Stomach (tissue), 19 donors: ENCODE data around the gene TTC39B. TPM values are rescaled to one million over a fixed set of nuclear protein-coding genes. Genes with fewer than 3 reads are reported as not detected.

Experiments
- DNase-seq, 2 donors: peaks; one replicate each; pipeline versions ENCODE4 v3.0.0 to v3.0.0-alpha.2; 2013 to 2019
- H3K27ac ChIP-seq, 5 donors: fragments of 200-600 bp in 4 of 5; sonication (generic) in 4 of 5; one replicate each; pipeline ENCODE4 v1.5.1; 2013 to 2019; ENCODE audit warnings: mild to moderate bottlenecking in 1 of 5, moderate library complexity in 1 of 5
- H3K27me3 ChIP-seq, 3 donors: fragments of 200-600 bp; sonication (generic); one replicate each; pipeline ENCODE4 v1.5.1; 2017 to 2019; ENCODE audit warnings: mixed run types in 1 of 3
- H3K36me3 ChIP-seq, 4 donors: fragments of 200-600 bp; sonication (generic); 1 replicate in 3 of 4; 2 replicates in 1 of 4; pipeline ENCODE4 v1.5.1; 2016 to 2019
- H3K4me1 ChIP-seq, 4 donors: fragments of 200-600 bp; sonication (generic); one replicate each; pipeline ENCODE4 v1.5.1; 2016 to 2019
- H3K4me3 ChIP-seq, 4 donors: fragments of 200-600 bp; sonication (generic) in 3 of 4; one replicate each; pipeline ENCODE4 v1.5.1; 2016 to 2019; ENCODE audit warnings: mild to moderate bottlenecking in 1 of 4
- H3K9me3 ChIP-seq, 4 donors: fragments of 200-600 bp; sonication (generic); one replicate each; pipeline ENCODE4 v1.5.1; 2016 to 2019
- CTCF ChIP-seq, 7 experiments: fragments of 450-650 bp in 4 of 7; fragments of 200-600 bp in 3 of 7; sonication (generic) in 3 of 7; IDR thresholded peaks; one replicate each; pipeline ENCODE4 v1.5.1; 2016 to 2019; ENCODE audit warnings: antibody characterized with exemption in 7 of 7, control low read depth in 2 of 7, mild to moderate bottlenecking in 1 of 7
- EP300 ChIP-seq: sonication (generic); formaldehyde crosslinking; IDR thresholded peaks from one replicate; pipeline ENCODE4 v1.6.1; 2017; ENCODE audit warnings: antibody characterized with exemption
- POLR2A ChIP-seq, 4 donors: fragments of 450-650 bp; IDR thresholded peaks; one replicate each; pipeline ENCODE4 v1.6.1; 2016; ENCODE audit warnings: antibody characterized with exemption in 4 of 4, control low read depth in 2 of 4, mild to moderate bottlenecking in 1 of 4, moderate library complexity in 1 of 4
- POLR2AphosphoS5 ChIP-seq, 3 donors: sonication (generic); formaldehyde crosslinking; IDR thresholded peaks; one replicate each; pipeline ENCODE4 v1.6.1; 2016; ENCODE audit warnings: antibody characterized with exemption in 3 of 3
- WGBS, 5 donors: extraction: QIAGEN DNeasy Blood & Tissue Kit in 3 of 5; methylation state at CpG; one replicate each; pipeline versions ENCODE4 v1.1.5 to v1.1.7; 2013 to 2018; 5-methylcytosine and 5-hydroxymethylcytosine counted together
- intact Hi-C: fragments of 100-400 bp; cut with DNase I; formaldehyde crosslinking; loops from one replicate; pipeline ENCODE4 v1.15.1; 2023; ENCODE audit warnings: low total_unique reads
- long read RNA-seq, 10 donors: transcript quantifications; one replicate each; lab custom pipeline, GENCODE V29; 2026
- polyA plus RNA-seq, 3 donors: library from polyadenylated mRNA; stranded (reverse); fragments of 200-250 nt; gene quantifications; one replicate each; pipeline ENCODE4 v1.2.3, GENCODE V29; 2013
- total RNA-seq, 5 donors: library from RNA; depleted of rRNA; stranded (reverse); fragments of >200 nt; gene quantifications; one replicate each; pipeline versions ENCODE4 v1.1.0 to v1.2.3, GENCODE V29; 2014 to 2016
- donor health status: healthy with polysubstance abuse.
- donor health status: Bipolar disorder and iron deficiency.
- donor health status: healthy.

The TTC39B gene
- 10 to 100 TPM in 3 of 5 donors, 1 to 10 TPM in 2; 4.7 to 35.4 (median 14.2) TPM for total RNA-seq
- polyA plus RNA-seq, result 1 to 10 TPM; 2.0 to 4.7 (median 3.5) TPM
- long read RNA-seq, donor 1, result 0 reads
- long read RNA-seq, donor 2, full-length matches to known transcripts, result 2 of 2 reads
- long read RNA-seq, donor 2, partial matches to known transcripts, result 0 of 2 reads
- long read RNA-seq, donor 2, other reads (novel, unspliced or antisense), result 0 of 2 reads
- long read RNA-seq, donor 3, partial matches to known transcripts, result 0 of 1 reads
- long read RNA-seq, donor 3, other reads (novel, unspliced or antisense), result 0 of 1 reads
- long read RNA-seq, donor 4, result 0 reads
- long read RNA-seq, donor 5, full-length matches to known transcripts, result 2 of 2 reads
- long read RNA-seq, donor 5, partial matches to known transcripts, result 0 of 2 reads
- long read RNA-seq, donor 5, other reads (novel, unspliced or antisense), result 0 of 2 reads
- long read RNA-seq, donor 6, full-length matches to known transcripts, result 2 of 42 reads
- long read RNA-seq, donor 6, partial matches to known transcripts, result 40 of 42 reads
- long read RNA-seq, donor 6, other reads (novel, unspliced or antisense), result 0 of 42 reads
- long read RNA-seq, donor 7, full-length matches to known transcripts, result 1 of 1 reads
- long read RNA-seq, donor 7, partial matches to known transcripts, result 0 of 1 reads
- long read RNA-seq, donor 7, other reads (novel, unspliced or antisense), result 0 of 1 reads
- long read RNA-seq, donor 8, full-length matches to known transcripts, result 2 of 2 reads
- long read RNA-seq, donor 8, partial matches to known transcripts, result 0 of 2 reads
- long read RNA-seq, donor 8, other reads (novel, unspliced or antisense), result 0 of 2 reads
- long read RNA-seq, donor 9, result 0 reads
- long read RNA-seq, donor 10, result 0 reads

- Histone ChIP-seq H3K36me3 (no peaks in the 10 kb centered on the region), H3K4me3 (peak within 1 kb of the TSS; percentile 84 to 95 (median 92)), H3K27ac (peak within 1 kb of the TSS; percentile 91 to 97 (median 93)), H3K4me1 (peaks cover 10 to 36% (median 21%) of the 10 kb centered on the region in 4 donors), H3K27me3 (no peaks in the 10 kb centered on the region), H3K9me3 (no peaks in the 10 kb centered on the region)
- intact Hi-C loops, result loop anchor here (10.0 kb wide), 1 partner anchor 118 kb away; the partner anchor contains the start of gene SNAPC3
- TF ChIP-seq POLR2AphosphoS5 (IDR thresholded peaks at IDR 0.05) (peak; percentile 27 to 89 (median 86)), CTCF (IDR thresholded peaks at IDR 0.05) (peak in 1 of 7 experiments; percentile 17), EP300 (no peak), POLR2A (IDR thresholded peaks at IDR 0.05) (peak in 1 of 4 donors; percentile 77)
- peak; percentile 96 to 98 for DNase-seq
- WGBS, 5 donors, result 0 to 1% (median 0%) methylated on average over 32 to 65 of the region's 67 CpGs
Observed at GRCh38 chr9:15306757-15307522, at the start of gene TTC39B. Gene TTC39B, minus strand, starts transcription at chr9:15307216. Its CDS starts 91 bp downstream, at chr9:15307125.

- intact Hi-C loops, result no loop called here
- TF ChIP-seq POLR2AphosphoS5 (IDR thresholded peaks at IDR 0.05), result no peak
- no peak for TF ChIP-seq POLR2A (IDR thresholded peaks at IDR 0.05)
Observed at GRCh38 chr9:15355669-15356068, 48.7 kb upstream of the TTC39B start.

GRCh38 chr9:15354713-15355112, 47.7 kb upstream of the TTC39B start:
- TF ChIP-seq POLR2AphosphoS5 (IDR thresholded peaks at IDR 0.05) (no peak), EP300 (no peak), POLR2A (IDR thresholded peaks at IDR 0.05) (no peak), CTCF (IDR thresholded peaks at IDR 0.05) (no peak)
- intact Hi-C loops, result no loop called here
- WGBS, 5 donors, result 68 to 84% (median 70%) methylated on average over 3 of the region's 3 CpGs

More at GRCh38 chr9:15355669-15356068, 48.7 kb upstream of the TTC39B start:
- WGBS, 5 donors, result 87 to 97% (median 90%) methylated on average over 6 of the region's 6 CpGs
- Histone ChIP-seq H3K4me1 (no peaks in the 10 kb centered on the region), H3K27me3 (no peaks in the 10 kb centered on the region), H3K4me3 (no peak overlapping the region), H3K9me3 (no peaks in the 10 kb centered on the region), H3K27ac (no peak overlapping the region), H3K36me3 (no peaks in the 10 kb centered on the region)
- no peak for DNase-seq

GRCh38 chr9:15353892-15354291, 46.9 kb upstream of the TTC39B start:
- Histone ChIP-seq H3K36me3 (no peaks in the 10 kb centered on the region), H3K4me1 (no peaks in the 10 kb centered on the region), H3K27ac (no peak overlapping the region), H3K9me3 (no peaks in the 10 kb centered on the region), H3K27me3 (no peaks in the 10 kb centered on the region), H3K4me3 (no peak overlapping the region)
- no peak for DNase-seq
- TF ChIP-seq POLR2AphosphoS5 (IDR thresholded peaks at IDR 0.05) (no peak), EP300 (no peak), POLR2A (IDR thresholded peaks at IDR 0.05) (no peak), CTCF (IDR thresholded peaks at IDR 0.05) (no peak)
- intact Hi-C loops, result no loop called here
- WGBS, 5 donors, result 88 to 94% (median 92%) methylated on average over 4 of the region's 4 CpGs

More at GRCh38 chr9:15354713-15355112, 47.7 kb upstream of the TTC39B start:
- no peak overlapping the region for H3K4me3 ChIP-seq
- no peak overlapping the region for H3K27ac ChIP-seq
- no peaks in the 10 kb centered on the region for H3K9me3 ChIP-seq
- H3K4me1 ChIP-seq, result no peaks in the 10 kb centered on the region
- no peaks in the 10 kb centered on the region for H3K36me3 ChIP-seq
- peak in 1 of 2 donors; percentile 27 for DNase-seq
- H3K27me3 ChIP-seq, result no peaks in the 10 kb centered on the region
